ENCODE results near the gene AATK.

- TF ChIP-seq ZFX (IDR thresholded peaks at IDR 0.05) = no peak
- no peak for TF ChIP-seq CTCF (conservative IDR thresholded peaks at IDR 0.05)
These were observed 62.6 kb downstream of the AATK start for GRCh38 chr17:81103379-81103778.

Data from C4-2B (cell line).